NCI-H1436 (cell line): ENCODE measurements around the gene CD37.
A peak's percentile ranks its signal among the peaks of the same experiment; 100 is the strongest.
"Not testable (repeated sequence)": the region's sequence is repeated elsewhere in the genome, so short reads cannot be mapped to it uniquely, and the experiment has no call there.

Experiments
- DNase-seq: peaks from one replicate; lab custom pipeline; 2025; lab: John Stamatoyannopoulos, UW

The CD37 gene

GRCh38 chr19:49347835-49348234 lies 12.6 kb downstream of the CD37 start:
- DNase-seq: no peak

DNA sequence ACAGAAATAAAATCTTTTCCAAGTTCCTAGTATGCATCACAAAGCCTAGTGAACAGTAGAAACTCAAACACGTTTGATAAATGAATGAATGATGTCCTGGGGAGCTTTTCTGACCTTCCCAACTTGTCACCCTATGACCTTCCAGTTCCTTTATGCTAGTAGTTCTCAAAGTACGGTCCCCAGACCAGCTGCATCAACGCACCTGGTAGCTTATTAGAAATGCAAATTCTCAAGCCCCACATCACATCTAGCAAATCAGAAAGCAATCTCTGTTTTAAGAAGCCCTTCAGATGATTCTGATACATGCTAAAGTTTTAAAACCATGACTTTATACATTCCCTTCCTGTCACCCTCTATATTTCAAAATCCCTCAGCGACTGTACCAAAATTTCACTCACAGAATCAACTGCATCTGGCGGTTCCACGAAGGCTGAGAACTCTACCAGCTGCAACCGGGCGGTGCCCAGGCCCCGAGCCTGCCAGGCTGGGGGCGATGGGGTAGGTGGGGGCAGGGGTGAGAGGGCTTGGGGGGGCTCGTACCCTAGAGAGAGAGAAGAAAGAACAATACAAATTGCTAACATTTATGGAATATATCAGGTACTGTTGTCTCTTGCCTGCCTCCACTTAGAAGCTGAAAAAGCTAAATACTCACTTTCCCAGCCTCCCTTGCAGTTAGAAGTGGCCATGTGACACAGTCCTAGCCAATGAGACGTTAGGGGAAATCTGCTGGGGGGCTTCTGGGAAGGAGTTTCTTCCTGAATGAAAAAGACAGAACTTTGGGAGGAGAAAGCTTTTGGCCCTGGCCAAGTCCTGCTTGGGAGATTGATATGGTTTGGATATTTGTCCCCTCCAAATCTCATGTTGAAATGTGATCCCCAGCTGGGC lies 13.3 kb downstream of the CD37 start:
- DNase-seq: no peak

DNA sequence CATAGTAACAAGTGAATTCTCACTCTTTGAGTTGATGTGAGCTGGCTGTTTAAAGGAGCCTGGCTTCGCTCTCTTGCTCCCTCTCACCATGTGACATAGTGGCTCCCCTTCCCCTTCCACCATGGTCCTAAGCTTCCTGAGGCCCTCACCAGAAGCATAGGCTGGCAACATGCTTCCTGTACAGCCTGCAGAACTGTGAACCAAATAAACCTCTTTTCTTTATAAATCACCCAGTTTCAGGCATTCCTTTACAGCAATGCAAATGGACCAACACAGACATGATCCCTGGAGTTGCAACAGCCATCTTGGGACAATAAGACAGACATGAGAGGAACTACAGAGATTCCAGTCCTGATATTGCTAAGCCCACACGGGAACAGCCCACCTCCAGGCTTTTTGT lies 14.4 kb downstream of the CD37 start:
- no peak for DNase-seq

GRCh38 chr19:49355909-49356353 lies 20.7 kb downstream of the CD37 start:
- DNase-seq: no peak

DNA sequence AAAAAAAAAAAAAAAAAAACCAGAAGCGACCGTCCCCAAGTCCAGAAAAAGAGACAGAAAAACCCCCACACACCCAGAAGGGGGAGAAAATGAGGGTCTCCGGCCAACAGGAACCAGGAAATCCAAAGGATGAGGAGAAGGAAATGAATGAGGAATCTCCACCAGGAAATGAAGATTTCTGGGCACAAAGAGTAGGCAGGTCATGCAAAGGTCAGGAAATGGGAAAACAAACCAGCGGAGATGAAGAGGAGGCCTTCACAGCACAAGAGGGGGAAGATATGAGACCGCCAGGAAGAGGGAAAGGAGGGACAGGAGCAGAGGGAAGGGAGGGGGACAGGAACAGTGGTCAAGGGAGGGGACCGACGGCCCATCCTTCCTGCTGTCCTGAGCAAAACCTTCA lies 21.2 kb downstream of the CD37 start:
- DNase-seq: no peak

DNA sequence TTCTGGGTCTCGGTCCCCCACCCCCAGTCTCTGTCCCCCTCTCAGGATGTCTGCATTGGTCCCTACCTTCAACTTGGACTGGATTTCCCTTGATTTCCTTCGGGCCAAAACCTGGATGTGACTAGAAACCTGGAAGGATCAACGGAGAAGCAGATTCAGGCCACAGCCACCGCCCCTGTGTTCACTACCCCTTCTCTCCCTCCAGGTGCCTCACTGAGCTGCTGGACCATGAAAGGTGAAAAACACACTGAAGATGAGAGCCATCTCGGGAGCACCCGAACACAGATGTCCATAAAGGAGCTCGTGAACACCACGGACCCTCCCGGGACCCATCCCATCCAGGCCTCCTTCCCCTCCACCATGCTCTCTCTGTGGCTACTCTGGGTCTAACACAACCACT lies 22.0 kb downstream of the CD37 start:
- DNase-seq: no peak

DNA sequence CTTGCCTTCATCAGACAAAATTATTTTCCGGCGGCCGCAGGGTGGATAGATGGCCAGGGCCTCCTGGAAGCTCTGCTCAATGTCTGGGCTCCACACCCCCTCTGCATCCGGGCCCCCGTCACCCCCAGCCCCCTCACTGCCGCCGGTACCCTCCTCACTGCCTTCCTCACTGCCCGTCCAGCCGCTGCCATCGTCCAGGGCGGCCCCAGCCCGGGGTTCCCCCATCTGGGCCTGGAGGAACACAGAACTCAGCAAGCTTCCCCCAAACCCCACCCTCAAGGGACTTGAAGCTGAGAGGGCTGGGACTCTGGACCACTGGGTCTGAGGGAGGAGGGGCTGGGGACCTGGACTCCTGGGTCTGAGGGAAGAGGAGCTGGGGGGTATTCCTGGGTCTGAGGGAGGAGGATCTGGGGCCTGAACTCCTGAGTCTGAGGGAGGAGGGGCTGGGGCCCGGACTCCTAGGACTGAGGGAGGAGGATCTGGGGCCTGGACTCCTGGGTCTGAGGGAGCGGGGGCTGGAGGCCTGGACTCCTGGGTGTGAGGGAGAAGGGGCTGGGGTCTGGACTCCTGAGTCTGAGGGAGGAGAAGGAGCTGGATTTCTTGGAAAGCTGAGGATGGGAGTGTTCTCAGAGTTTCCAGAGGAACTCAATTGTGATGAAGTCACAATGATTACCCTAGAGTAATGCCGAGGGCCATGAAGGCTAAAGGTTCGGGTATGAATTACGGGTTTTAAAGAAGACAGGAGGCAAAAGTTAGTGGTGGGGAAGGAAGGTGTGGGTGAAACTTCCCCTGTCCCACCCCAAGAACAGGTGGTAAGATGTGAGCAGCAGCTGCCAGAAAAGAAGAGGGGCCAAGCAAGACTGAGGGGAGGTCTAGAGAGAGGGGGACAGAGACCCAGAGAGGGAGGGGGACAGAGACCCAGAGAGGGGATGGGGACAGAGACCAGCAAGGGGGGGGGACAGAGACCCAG lies 24.9 kb downstream of the CD37 start:
- no peak for DNase-seq

DNA sequence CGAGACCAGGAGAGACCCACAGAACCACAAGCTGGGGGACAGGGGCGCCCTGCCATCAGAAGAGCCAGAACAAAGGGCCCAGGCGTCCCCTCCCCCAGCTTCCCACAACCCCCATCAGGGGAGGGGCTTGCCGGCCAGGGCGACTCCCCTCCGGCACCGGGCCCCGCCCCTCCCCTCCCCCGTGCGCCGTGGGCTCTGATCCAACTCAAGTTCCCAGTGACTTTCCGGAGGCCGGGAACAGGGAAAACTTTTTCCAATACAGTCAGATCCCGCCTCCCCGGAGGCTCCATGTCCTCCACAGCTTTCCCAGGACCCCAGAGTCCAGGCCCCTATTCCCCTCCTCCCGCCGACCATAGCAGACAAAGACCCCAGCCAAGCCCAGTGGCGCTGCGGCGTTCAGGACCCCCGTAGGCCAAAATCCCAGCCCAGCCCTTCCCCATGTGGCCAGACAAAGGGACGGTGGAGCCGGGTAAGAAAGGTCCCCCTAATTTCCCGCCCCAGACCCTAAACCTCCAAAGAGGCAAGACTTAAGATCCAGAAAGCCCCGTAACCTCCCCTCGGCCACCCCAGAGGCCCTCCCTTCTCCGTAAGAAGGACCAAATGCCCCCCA lies 26.3 kb downstream of the CD37 start:
- DNase-seq: peak; percentile 22

GRCh38 chr19:49362048-49362928 lies 27.1 kb downstream of the CD37 start, which contains the start of gene TEAD2:
TSS of gene TEAD2 (minus strand) at chr19:49362416. CDS start at chr19:49360075, 2,341 bp downstream.
- DNase-seq: no peak

- DNase-seq: no peak
These were observed 27.7 kb downstream of the CD37 start for GRCh38 chr19:49362929-49363267.

DNA sequence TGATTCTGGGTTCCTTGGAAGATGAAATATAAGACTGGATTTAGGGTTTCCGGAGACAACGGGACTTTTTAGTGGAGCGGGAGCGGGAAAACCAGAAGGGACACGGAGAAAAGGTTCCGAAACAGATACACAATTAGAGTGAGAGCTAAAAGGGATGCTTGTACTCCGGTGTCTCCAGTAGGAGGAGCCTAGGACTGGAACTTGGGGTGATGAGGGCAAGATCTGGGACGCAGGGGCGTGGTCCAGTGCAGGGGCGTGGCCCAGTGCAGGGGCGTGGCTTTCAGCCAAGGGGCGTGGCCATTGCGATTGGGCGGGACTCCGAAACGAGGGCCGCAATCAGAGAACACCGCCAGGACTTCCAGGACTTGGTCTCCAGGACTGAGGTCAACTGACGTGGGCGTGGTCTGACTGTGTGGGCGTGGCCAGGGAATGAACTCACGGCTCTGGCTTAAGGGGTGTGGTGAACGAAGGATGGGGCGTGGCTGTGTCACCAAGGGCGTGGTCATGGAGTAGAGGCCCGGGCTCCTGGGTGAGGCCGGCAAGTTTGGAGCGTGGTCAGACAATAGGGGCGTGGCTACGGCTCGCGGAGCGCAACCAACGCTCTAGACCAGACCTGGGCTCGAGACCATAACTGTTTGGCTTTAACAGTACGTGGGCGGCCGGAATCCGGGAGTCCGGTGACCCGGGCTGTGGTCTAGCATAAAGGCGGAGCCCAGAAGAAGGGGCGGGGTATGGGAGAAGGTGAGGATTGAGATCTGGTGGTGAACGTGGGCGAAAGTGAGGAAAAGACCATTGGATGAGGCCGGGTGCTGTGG lies 28.3 kb downstream of the CD37 start, which contains the start of gene DKKL1:
TSS of gene DKKL1 (plus strand) at position 610 of the 815 bp plus-strand sequence. CDS start at position 732, 122 bp downstream.
- no peak for DNase-seq

- no peak for DNase-seq
These were observed 29.0 kb downstream of the CD37 start for GRCh38 chr19:49364083-49364737.

DNA sequence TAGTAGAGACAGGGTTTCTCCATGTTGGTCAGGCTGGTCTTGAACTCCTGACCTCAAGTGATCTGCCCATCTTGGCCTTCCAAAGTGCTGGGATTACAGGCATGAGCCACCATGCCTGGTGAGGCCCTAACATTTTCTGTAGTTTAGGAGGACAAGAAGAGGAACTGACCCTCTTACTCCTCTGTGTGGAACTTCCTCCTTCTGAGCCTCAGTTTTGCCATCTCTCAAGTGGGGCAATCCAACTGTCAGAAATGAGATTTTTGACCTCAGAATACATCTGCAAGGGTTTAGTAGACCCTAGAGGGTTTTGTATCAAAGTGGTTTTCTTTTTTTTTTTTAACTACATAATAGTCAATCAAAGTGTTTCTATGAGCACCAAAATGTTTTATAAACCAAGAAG lies 30.9 kb downstream of the CD37 start:
- DNase-seq: no peak

DNA sequence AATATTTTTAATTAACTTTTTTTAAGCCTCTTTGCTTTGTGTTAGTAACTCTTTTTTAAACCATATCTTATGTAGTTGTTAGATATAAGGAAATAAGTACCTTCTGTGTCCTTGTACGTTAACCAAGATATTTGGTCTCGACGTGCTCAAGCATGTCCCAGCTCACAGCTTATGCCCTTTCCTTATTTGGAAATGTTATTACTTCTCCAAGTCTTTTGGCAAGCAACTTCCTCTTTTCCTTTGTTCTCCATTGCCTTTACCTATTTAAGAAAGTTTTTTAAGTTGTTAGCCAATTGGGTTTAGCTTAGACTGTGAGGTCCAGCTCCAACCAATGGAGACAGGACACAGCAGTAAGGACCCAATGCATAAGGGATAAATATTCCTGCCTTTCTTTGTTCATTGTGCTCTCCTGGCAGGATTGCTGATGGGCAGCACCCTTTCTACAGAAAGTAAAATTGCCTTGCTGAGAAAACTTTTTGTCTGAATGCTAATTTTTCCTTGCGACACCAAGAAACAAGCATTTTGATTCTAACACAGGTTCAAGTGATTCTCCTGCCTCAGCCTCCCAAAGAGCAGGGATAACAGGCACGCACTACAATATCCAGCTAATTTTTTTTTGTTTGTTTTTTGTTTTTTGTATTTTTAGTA lies 33.6 kb downstream of the CD37 start:
- DNase-seq: no peak

- no peak for DNase-seq
These were observed 36.0 kb downstream of the CD37 start for GRCh38 chr19:49371184-49371583.

DNA sequence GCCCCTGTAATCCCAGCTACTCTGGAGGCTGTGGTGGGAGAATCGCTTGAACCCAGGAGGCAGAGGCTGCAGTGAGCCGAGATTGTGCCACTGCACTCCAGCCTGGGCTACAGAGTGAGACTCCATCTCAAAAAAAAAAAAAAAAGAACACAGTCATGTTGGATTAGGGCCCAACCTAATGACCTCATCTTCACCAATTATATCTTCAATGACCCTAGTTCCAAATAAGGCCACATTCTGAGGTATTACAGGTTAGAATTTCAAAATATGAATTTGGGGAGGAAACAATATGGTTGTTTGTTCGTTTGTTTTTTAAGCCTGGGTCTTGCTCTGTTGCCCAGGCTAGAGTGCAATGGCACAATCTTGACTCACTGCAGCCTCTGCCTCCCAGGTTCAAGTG lies 38.0 kb downstream of the CD37 start:
- DNase-seq: not testable (repeated sequence)

DNA sequence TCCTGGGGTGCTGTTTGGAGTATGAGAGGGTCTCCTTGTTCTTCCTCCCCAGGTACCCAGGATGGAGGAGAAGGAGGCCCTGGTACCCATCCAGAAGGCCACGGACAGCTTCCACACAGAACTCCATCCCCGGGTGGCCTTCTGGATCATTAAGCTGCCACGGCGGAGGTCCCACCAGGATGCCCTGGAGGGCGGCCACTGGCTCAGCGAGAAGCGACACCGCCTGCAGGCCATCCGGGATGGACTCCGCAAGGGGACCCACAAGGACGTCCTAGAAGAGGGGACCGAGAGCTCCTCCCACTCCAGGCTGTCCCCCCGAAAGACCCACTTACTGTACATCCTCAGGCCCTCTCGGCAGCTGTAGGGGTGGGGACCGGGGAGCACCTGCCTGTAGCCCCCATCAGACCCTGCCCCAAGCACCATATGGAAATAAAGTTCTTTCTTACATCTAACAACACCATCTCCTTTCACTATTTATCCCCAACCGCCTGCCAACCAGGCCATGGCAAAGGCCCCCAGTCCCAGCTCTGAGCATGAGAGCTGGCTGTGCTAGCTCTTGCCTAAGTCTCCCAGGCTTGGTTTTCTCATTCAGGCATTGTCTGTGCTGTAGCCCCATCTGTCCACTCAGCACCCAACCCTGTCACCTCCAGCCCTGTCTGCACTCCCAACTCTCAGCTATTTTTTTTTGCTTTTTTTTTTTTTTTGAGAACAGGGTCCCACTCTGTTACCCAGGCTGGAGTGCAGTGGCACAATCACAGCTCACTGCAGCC lies 39.6 kb downstream of the CD37 start:
- no peak for DNase-seq

GRCh38 chr19:49378512-49378911 lies 43.3 kb downstream of the CD37 start:
- DNase-seq: no peak
